NCI-H524 treated with DMSO at 0.1 percent for 48 hours (cell line): ENCODE results near the gene FAM149B1.
"Not testable (repeated sequence)": the region's sequence is repeated elsewhere in the genome, so short reads cannot be mapped to it uniquely, and the experiment has no call there.

Experiments
- DNase-seq: peaks from one replicate; lab custom pipeline; 2025; lab: John Stamatoyannopoulos, UW

Gene FAM149B1

GRCh38 chr10:73233883-73234282 is 66.0 kb downstream of the FAM149B1 start:
- DNase-seq = no peak

GRCh38 chr10:73234695-73235094 is 66.8 kb downstream of the FAM149B1 start:
- no peak for DNase-seq

GRCh38 chr10:73238990-73239566 is 71.2 kb downstream of the FAM149B1 start:
- DNase-seq = no peak

GRCh38 chr10:73239908-73240307 is 72.0 kb downstream of the FAM149B1 start:
- DNase-seq = no peak

- DNase-seq = no peak
Observed at GRCh38 chr10:73244866-73245477, 77.1 kb downstream of the FAM149B1 start.

- DNase-seq = no peak
Observed at GRCh38 chr10:73246322-73246645, 78.4 kb downstream of the FAM149B1 start.

- DNase-seq = peak; percentile 10
Observed at GRCh38 chr10:73246646-73247508, 79.0 kb downstream of the FAM149B1 start, which contains the start of gene DNAJC9. Gene DNAJC9 (minus strand): TSS chr10:73247255. CDS start chr10:73247189, 66 bp downstream.

- DNase-seq = no peak
Observed at GRCh38 chr10:73247509-73248258, 79.8 kb downstream of the FAM149B1 start.

- no peak for DNase-seq
Observed at GRCh38 chr10:73248259-73248724, 80.4 kb downstream of the FAM149B1 start.

- no peak for DNase-seq
Observed at GRCh38 chr10:73251683-73252444, 83.9 kb downstream of the FAM149B1 start.

- DNase-seq = peak; percentile 23
Observed at GRCh38 chr10:73252445-73253224, 84.7 kb downstream of the FAM149B1 start, which contains the start of gene MRPS16. Gene MRPS16 (minus strand): TSS chr10:73252644. CDS start chr10:73252482, 162 bp downstream.

- DNase-seq = no peak
Observed at GRCh38 chr10:73253225-73253555, 85.3 kb downstream of the FAM149B1 start.

- not testable (repeated sequence) for DNase-seq
Observed at GRCh38 chr10:73258612-73259011, 90.7 kb downstream of the FAM149B1 start.

GRCh38 chr10:73261362-73261995 is 93.6 kb downstream of the FAM149B1 start:
- DNase-seq = no peak

GRCh38 chr10:73262105-73262730 is 94.3 kb downstream of the FAM149B1 start:
- DNase-seq = no peak

GRCh38 chr10:73262880-73263555 is 95.1 kb downstream of the FAM149B1 start:
- DNase-seq = no peak

- no peak for DNase-seq
Observed at GRCh38 chr10:73263693-73264347, 95.9 kb downstream of the FAM149B1 start.

- no peak for DNase-seq
Observed at GRCh38 chr10:73264423-73264822, 96.5 kb downstream of the FAM149B1 start.

GRCh38 chr10:73281097-73281496 is 113.2 kb downstream of the FAM149B1 start:
- DNase-seq = no peak
